GM18951 (cell line): ENCODE results near the gene LCE5A.
"Not testable (repeated sequence)": the region's sequence is repeated elsewhere in the genome, so short reads cannot be mapped to it uniquely, and the experiment has no call there.

Source experiments
- POLR2A ChIP-seq: IDR thresholded peaks from 4 replicates; pipeline ENCODE4 v1.6.1; 2011; ENCODE audit warnings: mild to moderate bottlenecking; ENCODE audit not compliant: insufficient read length, insufficient read depth; ENCODE audit errors: extremely low read depth
- in situ Hi-C: fragments of 300-500 bp; cut with MboI; formaldehyde crosslinking; loops from one replicate; pipeline ENCODE4 v1.12.0; 2022; ENCODE audit warnings: low sequenced_read_pairs, mixed read lengths, inconsistent platforms; ENCODE audit not compliant: unreplicated experiment

LCE5A gene

DNA sequence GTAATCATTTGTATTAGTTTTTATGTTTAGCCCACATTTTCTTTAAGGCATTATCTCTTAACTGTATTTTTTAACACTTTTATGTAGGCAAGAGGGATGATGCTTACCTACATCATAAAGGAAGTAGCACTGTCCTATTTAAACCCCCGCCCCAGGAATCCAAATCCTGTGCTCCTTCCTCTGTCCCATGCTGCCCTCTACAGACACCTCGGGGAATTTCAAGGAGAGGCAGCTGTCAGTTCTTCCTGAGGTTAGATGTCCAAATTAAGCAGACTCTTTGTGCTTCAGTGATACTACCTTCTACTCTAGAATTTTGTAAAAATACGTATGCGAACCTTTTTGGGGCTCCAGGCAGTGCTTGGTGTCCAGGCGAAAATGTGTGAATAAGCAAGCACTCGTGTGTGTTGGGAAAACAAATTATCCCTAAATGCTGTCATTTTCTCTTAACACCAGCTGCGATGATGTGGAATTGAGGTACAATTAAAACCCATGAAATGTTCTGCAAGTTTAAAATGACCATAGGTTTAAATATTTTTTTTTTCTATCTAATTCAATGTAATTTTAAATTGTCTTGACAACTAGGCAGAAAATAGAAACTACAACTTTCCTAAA, 22.8 kb downstream of the LCE5A start:
- in situ Hi-C loops: no loop called here
- no peak for TF ChIP-seq POLR2A

DNA sequence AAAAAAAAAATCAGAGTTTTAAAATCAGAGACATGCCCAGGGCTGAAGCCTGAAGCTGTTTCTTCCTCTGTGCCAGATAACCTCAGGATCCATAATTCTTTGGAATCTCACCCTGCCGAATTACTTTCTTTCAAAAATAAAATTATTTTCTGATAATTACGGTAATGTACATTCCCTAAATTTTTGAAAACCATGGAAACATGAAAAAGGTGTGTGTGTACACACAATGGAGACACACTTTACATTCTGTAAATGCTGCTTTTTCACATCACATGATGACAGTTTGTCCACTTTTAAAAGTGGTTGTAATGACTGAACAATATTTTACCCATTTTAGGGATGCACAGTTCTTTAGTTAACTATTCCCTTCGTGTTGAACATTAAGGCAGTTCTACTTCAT, 25.2 kb downstream of the LCE5A start:
- no peak for TF ChIP-seq POLR2A
- in situ Hi-C loops: no loop called here

DNA sequence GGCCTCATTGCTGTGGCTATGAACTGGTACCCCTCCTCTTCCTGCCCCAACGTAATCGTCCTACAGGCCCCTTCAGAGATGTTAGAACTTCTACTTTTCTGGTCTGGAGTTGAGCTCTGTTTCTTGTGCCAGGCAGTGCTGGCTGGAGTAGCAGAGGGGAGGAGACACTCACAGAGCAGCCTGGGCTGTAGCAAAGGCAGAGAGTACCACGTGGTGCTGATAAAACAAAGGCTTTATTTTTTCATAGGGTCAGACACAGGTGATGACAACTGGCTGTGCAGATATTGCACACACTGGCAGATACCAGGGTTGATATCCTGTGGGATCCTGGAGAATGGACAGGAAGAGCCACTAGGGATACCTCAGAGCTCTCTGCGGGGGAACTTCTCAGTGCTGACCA, 26.9 kb downstream of the LCE5A start:
- no peak for TF ChIP-seq POLR2A
- in situ Hi-C loops: no loop called here

DNA sequence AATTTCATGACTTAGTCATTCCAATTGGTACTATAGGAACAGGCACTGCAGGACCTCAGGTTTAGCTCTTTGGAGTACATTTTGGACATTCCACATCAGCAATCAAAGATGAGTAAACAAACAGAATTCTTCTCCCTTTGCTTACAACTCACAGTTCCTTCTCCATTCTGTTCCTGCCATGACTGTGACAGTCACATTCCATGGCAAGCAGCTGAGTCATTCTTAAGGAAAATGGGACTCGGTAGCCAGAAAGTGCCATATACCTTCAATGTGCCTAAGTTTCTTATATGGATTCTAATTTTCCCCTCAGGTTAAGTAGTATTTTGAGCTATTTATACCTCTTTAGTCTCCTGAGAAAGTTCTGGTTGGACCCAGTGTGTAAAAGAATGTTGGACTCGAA, 29.3 kb downstream of the LCE5A start:
- in situ Hi-C loops: no loop called here
- no peak for TF ChIP-seq POLR2A

DNA sequence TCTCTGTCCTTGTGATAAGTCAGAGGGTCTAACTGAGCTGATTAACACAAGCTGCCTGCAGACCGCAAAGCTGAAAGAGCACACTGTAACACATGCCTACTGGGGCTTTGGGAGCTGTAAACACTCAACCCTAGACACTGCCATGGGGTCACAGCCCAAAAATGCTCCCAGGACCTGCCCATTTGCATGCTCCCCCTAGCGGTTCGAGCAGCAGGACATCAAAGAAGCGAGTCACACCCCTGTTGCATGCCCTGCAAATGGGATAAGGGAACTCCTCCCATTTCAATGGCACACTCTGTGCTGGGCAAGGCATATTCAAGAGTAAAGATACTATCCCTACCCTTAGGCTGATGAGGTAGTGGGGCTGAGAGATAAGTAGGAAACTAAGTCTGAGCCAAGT, 33.2 kb downstream of the LCE5A start:
- in situ Hi-C loops: no loop called here

DNA sequence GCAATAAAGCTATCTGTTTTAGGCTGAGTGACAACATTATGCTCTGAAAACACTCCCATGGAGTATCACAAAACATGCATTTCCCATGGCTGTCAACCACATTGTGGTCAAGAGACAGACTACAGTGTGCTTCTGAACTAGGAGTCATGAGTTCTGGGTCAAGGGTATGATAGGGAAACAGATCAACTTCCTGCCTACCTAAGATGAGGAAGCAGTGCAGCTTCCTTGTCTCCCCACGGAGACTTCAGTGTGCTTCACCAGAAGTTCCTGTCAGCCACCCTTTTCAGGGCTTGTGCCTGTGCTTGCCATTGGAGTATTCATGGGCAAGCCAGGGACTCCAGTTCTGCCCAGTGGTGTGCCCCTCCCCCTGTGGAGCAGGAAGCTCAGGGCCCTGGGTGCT, 36.1 kb downstream of the LCE5A start:
- TF ChIP-seq POLR2A: no peak
- in situ Hi-C loops: no loop called here

More for the DNA sequence above, 33.2 kb downstream of the LCE5A start:
- TF ChIP-seq POLR2A: no peak

DNA sequence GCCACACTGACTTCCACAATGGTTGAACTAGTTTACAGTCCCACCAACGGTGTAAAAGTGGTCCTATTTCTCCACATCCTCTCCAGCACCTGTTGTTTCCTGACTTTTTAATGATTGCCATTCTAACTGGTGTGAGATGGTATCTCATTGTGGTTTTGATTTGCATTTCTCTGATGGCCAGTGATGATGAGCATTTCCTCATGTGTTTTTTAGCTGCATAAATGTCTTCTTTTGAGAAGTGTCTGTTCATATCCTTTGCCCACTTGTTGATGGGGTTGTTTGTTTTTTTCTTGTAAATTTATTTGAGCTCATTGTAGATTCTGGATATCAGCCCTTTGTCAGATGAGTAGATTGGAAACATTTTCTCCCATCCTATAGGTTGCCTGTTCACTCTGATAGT, 37.8 kb downstream of the LCE5A start:
- in situ Hi-C loops: not testable (repeated sequence)
